AG08395 (cell line): ENCODE results near the gene FANCG.

Experiments used
- DNase-seq: peaks from one replicate; pipeline ENCODE4 v3.0.0; 2012; ENCODE audit warnings: mixed read lengths, low spot score

Gene FANCG

DNA sequence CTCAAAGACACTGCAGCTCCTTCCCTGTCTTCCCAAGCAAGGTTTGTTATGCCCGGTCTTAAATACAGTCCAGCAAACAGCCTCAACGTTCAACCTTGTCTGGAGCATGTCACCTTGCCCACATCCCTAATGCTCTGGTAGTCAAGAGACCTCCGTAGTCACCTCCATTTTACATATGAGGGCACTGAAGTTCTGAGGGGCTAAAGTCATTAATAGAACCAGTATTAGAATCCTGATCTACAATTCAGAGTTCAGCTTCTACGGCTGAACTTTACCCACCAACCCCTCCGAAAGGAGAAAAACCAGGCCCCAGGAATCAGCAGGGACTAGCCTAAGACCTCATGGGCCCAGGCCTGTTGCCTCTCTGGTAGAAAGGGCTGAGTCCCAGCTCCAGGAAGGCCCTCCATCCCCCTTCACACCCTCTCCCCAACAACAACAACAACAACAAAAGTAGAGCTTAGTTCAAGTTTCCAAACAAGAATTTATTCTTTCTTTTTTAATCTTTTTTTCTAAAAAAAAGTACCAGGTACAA, 24.0 kb upstream of the FANCG start:
- DNase-seq = no peak

DNA sequence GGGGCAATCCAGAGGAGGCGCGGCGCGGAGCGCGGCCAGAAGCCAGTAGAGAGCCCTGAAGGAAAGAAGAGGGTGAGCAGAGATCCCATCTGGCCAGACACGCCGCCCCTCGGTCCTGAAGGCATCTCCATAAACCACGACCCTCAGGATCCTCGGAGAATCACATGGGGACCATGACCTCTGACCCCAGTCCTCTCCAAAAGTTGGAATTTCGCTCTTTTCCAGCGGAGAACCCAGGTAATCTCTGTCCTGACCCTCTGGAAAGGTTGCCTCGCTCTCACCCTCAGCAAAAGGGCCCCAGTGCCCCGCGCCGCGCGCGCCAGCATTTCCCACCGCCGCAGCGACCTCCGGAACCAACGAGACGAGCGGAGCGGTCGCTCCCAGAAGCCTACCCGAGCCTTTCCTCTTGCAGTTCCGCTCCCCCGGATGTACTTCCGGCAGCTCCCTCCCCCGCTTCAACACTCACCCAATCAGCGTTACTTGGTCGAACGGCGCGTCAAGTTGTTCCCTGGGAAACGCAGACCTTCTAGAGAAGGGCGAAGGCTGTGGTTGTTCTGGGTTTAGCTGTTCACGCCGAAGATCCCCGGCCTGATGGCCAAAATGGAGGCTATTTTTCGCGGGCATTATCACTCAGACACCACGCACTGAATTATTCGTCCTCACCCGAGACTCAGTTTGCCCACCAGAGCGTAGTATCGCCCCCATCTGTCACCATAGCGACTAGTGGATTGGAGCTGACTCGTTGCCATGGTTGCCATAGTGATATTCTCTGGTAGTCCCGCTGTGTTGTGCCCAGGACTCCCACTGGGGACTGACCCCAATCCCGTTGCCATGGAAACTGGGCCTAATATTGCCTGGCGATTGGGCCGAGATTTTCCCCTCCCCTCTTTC, 23.3 kb upstream of the FANCG start, which contains the start of gene STOML2:
Gene STOML2 (minus strand): TSS at position 363 of the 891 bp plus-strand sequence. CDS start 37 bp downstream, at position 326.
- DNase-seq = peak; percentile 97

DNA sequence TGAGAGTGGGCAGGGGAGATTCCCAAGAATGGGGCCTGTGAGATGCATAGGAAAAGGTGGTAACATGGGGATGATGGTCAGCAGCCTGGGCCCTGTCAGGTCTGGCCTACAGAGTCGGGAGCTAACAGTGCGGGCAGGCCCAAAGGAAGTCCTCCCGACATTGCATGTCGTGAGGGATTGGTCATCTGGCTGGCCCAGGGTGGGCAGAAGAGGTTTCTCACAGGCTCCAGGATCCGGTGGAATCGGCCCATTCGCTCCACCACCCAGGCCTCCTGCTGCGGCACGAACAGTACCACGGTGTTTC, 22.7 kb upstream of the FANCG start:
- DNase-seq = peak; percentile 23

DNA sequence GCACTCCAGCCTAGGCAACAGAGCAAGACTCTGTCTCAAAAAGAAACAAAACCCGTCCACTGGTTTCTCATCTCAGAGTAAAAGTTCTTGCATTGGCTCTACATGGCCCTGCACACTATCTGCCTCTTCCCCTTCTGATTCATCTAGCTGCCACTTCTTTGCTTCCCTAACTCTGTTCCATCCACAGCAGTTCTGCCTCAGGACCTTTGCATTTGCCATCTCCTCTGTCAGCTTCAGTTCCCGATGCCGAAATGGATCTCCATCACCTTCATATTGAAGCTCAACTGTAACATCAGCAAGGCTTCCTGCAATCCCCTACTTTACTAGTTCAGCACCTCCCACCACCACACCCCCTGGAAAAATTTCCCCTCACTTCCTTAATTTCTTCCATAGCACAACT, 17.8 kb upstream of the FANCG start:
- no peak for DNase-seq

DNA sequence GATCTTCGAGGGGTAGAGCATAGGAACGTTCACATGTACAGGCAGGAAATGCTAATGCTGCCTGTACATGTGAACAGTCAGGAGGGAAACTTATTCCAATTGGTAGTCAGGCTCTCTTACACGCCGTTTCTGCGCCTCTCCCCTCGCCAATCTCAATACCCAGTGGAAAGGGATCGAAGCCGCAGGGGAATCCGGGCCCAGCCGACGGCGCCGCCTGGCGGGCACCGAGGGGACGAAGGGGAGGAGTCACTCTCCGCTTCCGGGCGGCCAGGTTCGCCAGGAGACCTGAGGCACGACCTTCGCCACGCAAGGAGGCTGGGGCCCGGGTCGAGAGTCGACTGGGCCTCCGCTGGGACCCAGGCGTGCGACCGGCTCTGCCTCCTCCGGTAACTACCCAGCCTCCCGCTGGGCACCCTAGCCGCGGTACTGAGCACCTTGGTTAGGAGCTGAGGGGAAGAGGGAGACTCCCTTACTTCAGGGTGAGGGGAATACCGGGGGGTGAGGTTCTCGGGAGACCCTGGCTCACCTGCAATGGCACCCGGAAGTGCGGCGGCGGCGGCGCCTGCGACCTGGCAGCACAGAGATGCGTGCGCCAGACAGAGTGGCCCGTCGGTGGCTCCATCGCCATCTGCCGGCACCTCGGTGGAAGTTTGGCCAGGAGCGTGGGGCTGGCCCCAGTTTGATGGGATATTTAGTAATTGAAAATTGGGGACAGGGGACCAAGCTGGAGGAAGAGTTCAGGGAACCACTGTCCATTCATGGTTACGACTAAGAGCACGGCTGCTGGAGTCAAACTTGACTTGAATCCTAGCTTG, 16.5 kb upstream of the FANCG start, which contains the start of gene PIGO:
Gene PIGO (minus strand): TSS at position 557 of the 815 bp plus-strand sequence. CDS start 1,026 bp downstream, outside the sequence.
- DNase-seq = peak; percentile 88

DNA sequence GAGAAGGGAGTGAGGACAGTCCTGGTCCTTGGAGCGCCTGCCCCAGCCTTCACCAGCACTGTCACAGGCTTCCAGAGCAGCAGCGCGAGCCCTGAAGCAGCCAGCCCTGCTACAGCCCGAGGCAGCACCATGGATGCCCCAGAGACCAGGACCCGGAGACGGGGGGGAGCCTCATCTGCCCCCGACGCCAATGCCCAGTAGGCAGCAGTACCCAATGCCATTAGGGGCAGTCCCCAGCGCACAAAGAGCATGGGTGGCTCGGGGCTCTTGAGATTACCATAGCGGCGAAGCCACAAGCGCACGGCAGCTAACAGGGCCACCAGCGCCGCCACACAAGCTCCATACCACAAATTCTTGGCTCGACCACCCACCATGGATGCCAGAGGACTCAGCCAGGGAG, 11.8 kb upstream of the FANCG start:
- DNase-seq = no peak

DNA sequence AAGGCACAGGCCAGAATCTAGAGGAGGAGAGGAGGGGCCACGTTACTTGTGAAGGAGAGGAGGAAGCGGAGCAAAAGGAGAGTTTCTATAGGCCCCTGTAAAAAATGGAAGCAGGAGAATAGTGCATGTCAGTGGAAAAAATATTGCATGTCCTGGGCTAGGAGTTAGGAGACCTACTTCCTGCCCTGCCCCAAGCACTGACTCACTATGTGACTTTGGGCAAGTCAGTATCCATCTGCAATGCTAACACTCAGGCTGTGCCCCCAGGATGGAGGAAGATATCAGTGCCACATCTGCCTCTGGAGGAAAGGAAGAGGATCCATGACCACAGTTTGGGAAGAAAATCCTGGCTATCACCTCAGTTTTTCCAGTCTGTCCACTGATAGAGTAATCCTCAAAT, 9.7 kb upstream of the FANCG start:
- DNase-seq = no peak

DNA sequence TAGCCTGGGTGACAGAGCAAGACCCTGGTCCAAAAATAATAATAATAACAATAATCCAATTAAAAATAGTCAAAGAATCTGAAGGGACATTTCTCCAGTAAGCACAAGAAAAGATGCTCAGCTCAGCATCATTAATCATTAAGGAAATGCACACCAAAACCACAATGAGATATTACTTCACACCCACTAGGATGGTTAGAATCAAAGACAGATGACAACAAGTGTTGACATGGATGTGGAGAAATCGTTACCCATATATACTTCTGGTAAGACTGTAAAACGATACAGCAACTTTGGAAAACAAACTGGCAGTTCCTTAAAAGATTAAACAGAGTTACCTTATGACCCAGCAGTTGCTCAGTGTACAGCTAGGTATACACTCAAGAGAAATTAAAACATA, 5.3 kb upstream of the FANCG start:
- DNase-seq = no peak

DNA sequence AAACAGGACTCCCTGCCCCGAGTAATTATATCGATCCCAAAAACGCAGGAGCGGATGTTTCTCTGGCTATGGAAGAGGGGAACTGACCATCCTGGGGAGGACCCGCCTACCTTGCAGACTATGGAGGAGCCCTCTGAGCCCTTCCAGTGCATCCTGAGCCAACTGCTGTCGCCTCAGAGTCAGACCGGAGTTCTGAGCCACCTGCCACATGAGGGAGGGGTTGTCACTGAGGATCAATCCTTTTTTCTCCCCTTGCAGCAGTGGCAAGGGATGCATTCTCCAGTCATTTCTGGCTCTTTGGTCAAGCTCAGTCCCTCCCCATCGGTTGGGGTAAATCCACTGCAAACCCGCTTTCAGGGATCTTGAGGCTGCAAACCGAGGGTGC, 709 bp downstream of the FANCG start:
- no peak for DNase-seq

DNA sequence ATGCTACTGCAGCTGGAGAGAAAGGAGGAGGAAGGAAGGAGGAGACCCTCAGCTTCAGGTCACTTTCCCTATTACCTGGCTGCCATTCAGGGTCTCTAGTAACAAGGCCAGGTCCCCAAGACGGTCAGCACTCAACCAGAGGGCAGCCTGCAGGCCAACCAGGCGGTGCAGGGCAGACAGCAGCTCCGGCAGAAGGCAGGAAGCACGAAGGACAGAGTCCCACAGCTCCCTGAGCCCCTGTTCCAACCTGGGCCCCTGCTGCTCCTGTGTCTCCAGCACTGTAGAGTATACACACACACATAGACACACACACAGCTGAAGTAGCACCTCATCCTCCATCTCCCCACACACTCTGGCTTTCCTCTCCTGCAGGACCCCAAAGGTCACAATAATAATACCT, 1.7 kb downstream of the FANCG start:
- DNase-seq = no peak

DNA sequence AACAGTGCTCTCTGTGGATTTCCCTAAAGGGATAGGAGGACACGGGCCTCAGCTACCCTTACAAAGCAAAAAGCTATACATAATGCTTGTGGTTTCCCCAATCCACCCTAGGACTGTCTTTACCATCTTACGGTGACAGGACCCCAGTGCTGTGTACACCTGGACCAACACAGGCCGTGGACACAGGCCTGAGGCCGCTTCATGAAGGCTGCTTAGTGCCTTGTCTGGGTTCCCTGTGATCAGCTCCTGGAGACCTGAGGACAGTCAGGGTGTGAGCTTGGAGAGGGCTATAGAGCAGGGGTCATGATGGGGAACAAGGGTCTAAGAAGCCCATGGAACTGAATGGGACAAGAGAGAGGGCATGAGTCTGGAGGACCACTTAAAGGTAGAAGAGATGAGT, 2.9 kb downstream of the FANCG start:
- DNase-seq = no peak

DNA sequence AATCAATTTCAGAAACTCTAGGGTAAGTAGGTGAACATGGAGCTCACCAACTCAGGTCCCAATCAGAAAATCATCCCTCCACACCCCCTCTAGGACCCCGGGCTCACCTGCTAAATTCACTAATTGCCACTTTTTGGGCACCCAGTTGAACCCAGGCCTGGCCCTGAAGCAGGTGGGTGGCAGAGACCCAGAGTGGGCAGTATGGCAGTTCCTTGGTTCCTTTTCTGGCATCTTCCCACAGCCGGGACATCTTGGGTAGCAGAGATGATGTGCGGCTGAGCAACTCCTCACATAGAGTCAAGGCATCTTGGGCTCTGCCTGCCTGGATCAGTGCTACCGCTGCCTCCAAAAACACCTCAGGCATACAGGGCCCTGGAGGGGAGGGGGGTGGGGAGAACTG, 4.4 kb downstream of the FANCG start:
- no peak for DNase-seq

DNA sequence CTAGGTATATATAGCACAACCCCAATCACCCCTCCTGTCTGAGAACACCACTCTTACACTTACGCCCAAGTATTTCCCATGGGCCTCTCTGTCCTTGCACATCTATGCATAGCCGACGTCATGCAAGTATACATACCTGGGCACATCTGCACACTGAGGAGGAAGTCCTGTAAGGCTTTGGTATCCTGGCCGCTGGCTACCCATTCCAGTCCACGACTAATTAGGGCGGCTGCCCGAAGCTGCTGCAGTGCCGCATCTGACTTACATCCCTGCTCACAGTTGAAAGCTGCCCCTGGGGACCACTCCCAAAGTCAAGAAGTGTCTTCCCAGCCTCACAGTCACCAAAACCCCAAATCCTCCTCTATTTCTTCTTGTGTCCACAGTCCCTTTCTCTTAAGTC, 5.0 kb downstream of the FANCG start:
- no peak for DNase-seq

DNA sequence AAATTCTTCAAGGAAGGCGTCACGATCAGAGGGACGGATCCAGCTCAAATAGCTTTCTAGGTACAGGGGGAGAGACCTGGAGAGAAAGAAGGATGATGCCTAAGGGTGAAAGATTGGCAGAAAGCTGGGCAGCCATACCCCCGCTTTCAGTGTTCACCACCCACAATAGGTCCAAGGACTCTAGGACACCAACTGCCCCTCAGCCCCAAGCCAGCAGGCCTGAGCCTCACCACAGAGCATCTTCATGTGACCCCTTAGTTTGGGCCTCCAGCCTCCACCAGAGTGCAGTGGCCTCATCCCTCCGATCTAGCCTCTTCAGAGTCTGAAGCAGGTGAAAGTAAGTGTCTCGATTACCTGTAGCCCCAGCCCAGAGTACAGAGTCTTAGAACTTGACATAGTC, 5.6 kb downstream of the FANCG start:
- no peak for DNase-seq

DNA sequence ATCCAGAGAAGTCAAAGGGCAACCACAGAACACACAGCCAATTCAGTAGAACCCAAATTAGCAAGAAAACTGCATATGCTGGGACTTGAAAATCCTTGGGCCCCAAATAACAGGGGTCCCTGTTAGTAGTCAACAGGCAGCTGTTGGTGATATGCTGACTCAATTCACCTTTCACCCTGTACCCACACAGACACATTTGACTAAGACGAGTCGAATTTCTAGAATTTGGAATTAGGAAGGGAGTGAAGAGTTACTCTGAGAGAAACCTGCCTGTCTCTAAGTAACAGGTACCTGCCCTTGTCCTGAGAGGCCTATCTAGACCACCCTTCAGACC, 6.5 kb downstream of the FANCG start:
- no peak for DNase-seq

DNA sequence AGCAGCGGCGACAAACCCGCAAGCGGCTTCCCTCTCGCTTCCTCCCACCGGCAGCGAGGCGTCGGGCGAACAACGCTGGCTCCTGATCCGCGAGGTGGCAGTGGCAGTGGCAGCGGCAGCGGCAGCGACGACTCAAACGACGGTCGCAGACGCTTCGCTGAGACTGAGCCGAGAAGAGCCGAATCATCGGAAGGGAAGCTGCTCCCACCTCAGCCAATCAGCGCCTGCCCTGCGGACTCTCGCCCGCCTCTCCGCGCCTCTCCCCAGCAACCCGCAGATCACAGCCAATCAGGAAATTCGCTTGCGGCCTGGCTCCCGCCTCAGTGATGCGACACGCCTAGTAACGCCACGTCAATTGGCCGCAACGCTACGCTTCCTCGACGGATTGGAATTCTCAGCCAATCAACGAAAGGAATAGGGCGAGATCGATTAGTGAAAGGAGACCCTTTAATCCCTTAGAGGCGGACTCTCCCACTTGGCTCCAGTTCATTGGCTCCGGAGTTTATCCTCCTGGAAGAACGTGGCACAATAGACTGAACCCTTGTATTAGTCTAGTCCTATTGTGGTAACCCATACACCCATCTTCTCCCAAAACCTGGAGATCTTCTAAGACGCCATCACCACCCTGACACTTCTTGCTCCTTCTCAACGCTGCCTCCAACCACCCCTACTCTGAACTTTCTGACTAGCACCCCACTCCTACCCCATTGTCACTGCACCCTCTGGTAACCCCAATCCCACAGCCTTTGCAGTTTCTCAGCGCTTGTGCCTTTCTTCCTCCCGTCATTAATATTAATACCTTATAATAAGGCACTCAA, 7.1 kb downstream of the FANCG start, which contains the start of gene VCP:
Gene VCP (minus strand): TSS at position 165 of the 818 bp plus-strand sequence. CDS start 272 bp downstream, outside the sequence.
- DNase-seq = peak; percentile 99

DNA sequence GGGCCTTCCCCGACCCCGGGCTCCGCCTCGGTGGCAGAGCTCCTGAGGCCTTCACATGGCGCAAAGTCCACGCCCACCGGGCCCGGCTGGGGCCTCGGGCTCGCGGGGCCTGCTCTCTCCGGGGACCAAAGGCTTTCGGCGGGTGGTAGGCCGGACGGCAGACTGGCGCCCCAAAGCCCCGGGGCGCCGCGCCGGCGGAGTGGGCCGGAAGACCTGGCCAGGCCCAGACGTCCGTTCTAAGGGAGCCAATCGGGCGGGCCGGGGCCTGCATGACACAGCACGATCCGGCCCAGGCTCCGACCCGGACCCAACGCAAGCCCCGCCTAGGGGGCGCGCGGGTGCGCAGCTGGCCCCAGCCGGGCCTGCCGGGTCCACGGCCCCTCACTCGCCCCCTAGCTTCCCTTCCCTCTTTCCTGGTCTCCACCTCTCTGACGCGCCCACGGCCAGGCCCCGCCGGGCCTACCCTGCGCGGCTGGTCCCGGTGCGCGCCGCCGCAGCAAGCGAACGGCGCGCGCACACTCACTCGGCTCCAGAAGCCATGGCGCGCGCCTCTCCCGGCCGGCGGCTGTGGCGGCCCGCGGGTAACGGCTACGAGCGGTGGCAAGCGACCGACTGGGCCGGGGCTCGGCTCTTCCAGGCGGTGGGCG, 7.8 kb downstream of the FANCG start:
- DNase-seq = peak; percentile 85

DNA sequence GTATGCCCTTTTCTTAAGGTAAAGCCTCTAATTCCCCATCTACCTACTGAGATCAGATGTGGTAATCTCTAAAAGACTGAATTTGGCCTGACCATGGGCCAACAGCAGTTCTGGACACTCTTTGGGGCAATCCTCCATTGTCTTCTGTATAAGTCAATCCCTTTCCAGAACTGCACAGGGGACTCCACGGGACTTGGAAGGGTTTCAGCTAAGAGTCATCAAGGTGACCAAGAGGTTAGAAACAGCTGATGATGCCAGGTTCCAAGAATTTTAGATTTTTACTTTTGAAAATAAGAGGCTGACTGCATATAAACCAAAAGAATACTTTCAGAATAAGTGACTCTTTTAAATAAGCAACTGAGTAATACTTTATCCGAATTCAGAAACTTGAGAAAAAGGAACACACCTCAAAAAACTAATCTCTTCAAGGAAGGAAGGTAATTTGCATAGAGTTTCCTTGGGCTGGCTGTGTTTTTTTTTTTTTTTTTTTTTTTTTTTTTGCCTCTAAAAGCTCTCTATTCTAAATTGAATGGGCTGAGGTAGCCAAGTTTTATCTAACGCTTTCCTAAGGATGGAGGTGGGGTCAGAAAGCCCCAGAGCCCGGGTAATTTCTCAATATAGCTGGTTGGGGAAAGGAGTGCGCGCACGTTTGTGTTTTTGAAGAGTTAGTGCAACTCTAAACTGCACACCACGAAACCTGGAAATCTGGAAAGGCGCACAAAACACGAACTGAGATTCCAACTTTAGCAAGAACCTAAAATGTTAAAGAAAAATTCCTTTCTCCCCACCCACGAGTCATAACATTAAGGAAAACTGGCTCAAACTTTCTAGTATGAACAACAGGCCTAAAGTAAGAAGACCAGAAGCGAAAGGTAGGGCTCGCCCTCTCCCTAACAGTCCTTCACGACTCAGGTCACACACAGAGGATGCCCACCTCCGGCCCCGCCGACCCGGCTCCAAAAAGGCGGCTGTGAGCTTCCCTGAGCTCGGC, 8.6 kb downstream of the FANCG start:
- peak; percentile 16 for DNase-seq

DNA sequence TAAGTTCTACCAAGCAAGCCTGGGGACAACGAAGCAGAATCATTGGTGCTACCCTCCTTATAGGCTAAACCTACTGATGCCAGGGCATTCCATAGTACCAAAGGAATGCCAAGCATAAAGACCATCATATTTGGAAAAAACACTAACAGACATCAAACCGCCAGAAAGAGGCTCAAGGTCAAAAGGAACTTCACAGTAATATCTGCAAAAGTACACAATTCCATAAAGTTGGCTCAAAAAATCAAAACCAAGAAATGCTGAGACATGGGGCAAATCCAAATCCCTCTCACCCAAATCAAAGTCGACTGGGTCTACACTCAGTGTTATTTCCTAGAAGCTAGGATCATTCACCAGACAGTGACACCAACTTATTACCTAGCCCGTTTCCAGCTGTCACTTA, 10.7 kb downstream of the FANCG start:
- no peak for DNase-seq

DNA sequence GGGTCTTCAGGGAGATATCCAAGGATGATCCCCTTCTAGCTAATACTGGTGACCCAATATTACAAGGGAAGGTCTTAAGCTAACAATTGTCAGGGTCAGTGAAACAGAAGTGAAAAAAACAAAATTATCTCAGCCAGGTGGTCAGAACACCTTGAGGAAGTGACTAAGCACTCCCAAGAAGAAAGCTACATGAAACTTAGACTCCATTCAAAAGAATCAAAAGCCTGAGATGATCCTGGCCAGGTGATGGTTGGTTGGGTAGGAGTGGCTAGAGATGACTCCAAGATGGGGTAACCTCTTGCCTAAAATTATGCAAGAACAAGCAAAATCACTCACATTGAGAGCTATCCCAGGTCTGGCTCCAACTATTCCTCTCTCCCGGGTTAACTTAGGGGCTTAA, 12.7 kb downstream of the FANCG start:
- DNase-seq = no peak
